ENCODE data around the gene ZNF516.
"Not testable (repeated sequence)": the region's sequence is repeated elsewhere in the genome, so short reads cannot be mapped to it uniquely, and the experiment has no call there.

Gene ZNF516

GRCh38 chr18:76488190-76488589 lies 6.9 kb downstream of the ZNF516 start:
- no peak for DNase-seq

GRCh38 chr18:76487782-76488181 lies 7.3 kb downstream of the ZNF516 start:
- no peak for DNase-seq

GRCh38 chr18:76487070-76487469 lies 8.0 kb downstream of the ZNF516 start:
- no peak for DNase-seq

GRCh38 chr18:76486574-76486973 lies 8.5 kb downstream of the ZNF516 start:
- DNase-seq: no peak

GRCh38 chr18:76486038-76486437 lies 9.0 kb downstream of the ZNF516 start:
- DNase-seq: no peak

- DNase-seq: no peak
These were observed 10.2 kb downstream of the ZNF516 start for GRCh38 chr18:76484749-76485387.

GRCh38 chr18:76483780-76484179 lies 11.3 kb downstream of the ZNF516 start:
- DNase-seq: no peak

- DNase-seq: no peak
These were observed 11.9 kb downstream of the ZNF516 start for GRCh38 chr18:76482971-76483691.

GRCh38 chr18:76482267-76482666 lies 12.8 kb downstream of the ZNF516 start:
- no peak for DNase-seq

- no peak for DNase-seq
These were observed 14.1 kb downstream of the ZNF516 start for GRCh38 chr18:76480913-76481312.

GRCh38 chr18:76479351-76480238 lies 15.4 kb downstream of the ZNF516 start:
- DNase-seq: no peak

- DNase-seq: no peak
These were observed 18.1 kb downstream of the ZNF516 start for GRCh38 chr18:76476665-76477561.

GRCh38 chr18:76475450-76476194 lies 19.4 kb downstream of the ZNF516 start:
- no peak for DNase-seq

- no peak for DNase-seq
These were observed 20.2 kb downstream of the ZNF516 start for GRCh38 chr18:76474824-76475223.

- DNase-seq: not testable (repeated sequence)
These were observed 21.5 kb downstream of the ZNF516 start for GRCh38 chr18:76473521-76473920.

- no peak for DNase-seq
These were observed 22.2 kb downstream of the ZNF516 start for GRCh38 chr18:76472829-76473228.

GRCh38 chr18:76471593-76471992 lies 23.4 kb downstream of the ZNF516 start:
- DNase-seq: no peak

- no peak for DNase-seq
These were observed 26.4 kb downstream of the ZNF516 start for GRCh38 chr18:76468345-76469304.

- no peak for DNase-seq
These were observed 27.5 kb downstream of the ZNF516 start for GRCh38 chr18:76467371-76468190.

Measured in CD4-positive, alpha-beta T cell treated with Interleukin-1 beta for 1 hour (primary cell).